ENCODE results near the gene GJD2. TPM values are rescaled to one million over a fixed set of nuclear protein-coding genes. Genes with fewer than 3 reads are reported as not detected.

The GJD2 gene
- total RNA-seq, 1 donor from 2014 or later: not detected

- no peaks in the 10 kb centered on the region for H3K9me3 Mint-ChIP-seq
- ATAC-seq (ENCODE audit: low read depth): no peak
- no peaks in the 10 kb centered on the region for H3K36me3 Mint-ChIP-seq (ENCODE audit: low read depth)
- DNase-seq: no peak
- ChIA-PET POLR2A (no interaction called here), CTCF (no interaction called here)
- TF ChIP-seq, protein P1, sequence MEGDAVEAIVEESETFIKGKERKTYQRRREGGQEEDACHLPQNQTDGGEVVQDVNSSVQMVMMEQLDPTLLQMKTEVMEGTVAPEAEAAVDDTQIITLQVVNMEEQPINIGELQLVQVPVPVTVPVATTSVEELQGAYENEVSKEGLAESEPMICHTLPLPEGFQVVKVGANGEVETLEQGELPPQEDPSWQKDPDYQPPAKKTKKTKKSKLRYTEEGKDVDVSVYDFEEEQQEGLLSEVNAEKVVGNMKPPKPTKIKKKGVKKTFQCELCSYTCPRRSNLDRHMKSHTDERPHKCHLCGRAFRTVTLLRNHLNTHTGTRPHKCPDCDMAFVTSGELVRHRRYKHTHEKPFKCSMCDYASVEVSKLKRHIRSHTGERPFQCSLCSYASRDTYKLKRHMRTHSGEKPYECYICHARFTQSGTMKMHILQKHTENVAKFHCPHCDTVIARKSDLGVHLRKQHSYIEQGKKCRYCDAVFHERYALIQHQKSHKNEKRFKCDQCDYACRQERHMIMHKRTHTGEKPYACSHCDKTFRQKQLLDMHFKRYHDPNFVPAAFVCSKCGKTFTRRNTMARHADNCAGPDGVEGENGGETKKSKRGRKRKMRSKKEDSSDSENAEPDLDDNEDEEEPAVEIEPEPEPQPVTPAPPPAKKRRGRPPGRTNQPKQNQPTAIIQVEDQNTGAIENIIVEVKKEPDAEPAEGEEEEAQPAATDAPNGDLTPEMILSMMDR (IDR thresholded peaks at IDR 0.05): no peak
- H3K4me3 Mint-ChIP-seq: no peak overlapping the region
- H3K4me1 Mint-ChIP-seq: no peaks in the 10 kb centered on the region
- peaks cover 40% of the 10 kb centered on the region for H3K27me3 Mint-ChIP-seq
- intact Hi-C loops (cut with micrococcal nuclease): no loop called here
- no peak overlapping the region for H3K27ac Mint-ChIP-seq
Measured at GRCh38 chr15:34793901-34794300, 39.1 kb upstream of the GJD2 start.

DNA sequence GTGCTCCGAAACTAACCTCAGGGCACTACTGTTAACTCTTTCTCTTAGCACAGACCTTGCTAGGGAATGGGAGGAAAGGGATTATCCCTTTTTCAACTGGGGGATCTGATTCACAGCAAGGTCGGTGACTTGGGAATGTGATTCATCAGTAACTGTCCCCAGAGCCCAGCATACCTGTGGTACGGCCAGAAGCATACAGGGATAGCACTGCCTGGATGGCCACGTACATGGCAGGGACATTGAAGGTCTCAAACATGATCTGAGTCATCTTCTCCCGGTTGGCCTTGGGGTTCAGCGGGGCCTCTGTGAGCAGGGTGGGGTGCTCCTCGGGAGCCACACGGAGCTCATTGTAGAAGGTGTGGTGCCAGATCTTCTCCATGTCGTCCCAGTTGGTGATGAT, 38.3 kb upstream of the GJD2 start:
- no peaks in the 10 kb centered on the region for H3K36me3 Mint-ChIP-seq (ENCODE audit: low read depth)

DNA sequence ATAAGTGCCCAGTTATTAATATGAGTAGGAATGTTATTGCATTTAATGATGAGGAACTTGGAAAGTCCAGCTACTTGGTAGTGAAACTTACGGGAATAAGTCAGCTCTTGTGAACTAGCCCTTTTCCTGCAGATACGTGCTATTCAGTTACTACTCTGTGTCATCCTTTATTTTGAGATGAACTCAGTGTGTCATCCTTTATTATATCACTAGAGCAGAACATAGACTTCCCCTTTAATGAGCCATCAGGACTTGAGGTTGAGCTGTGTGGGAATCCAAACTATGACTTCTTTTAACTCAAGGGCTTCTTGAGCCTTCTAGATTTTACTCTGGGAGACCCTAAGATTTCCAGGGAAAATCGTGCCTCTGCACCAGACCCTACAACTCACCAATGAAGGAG, 36.9 kb upstream of the GJD2 start:
- Mint-ChIP-seq H3K36me3 (ENCODE audit: low read depth) (no peaks in the 10 kb centered on the region), H3K9me3 (no peaks in the 10 kb centered on the region), H3K4me3 (no peak overlapping the region), H3K4me1 (no peaks in the 10 kb centered on the region), H3K27ac (no peak overlapping the region), H3K27me3 (peaks cover 37% of the 10 kb centered on the region)
- ChIA-PET CTCF (no interaction called here), POLR2A (no interaction called here)
- intact Hi-C loops (cut with micrococcal nuclease): no loop called here
- TF ChIP-seq, protein P1 (IDR thresholded peaks at IDR 0.05): no peak
- ATAC-seq (ENCODE audit: low read depth) (no peak), DNase-seq (no peak)

More for the DNA sequence above, 38.3 kb upstream of the GJD2 start:
- ATAC-seq (ENCODE audit: low read depth) (no peak), DNase-seq (no peak)
- Mint-ChIP-seq H3K27me3 (peaks cover 40% of the 10 kb centered on the region), H3K4me1 (no peaks in the 10 kb centered on the region), H3K4me3 (no peak overlapping the region), H3K9me3 (no peaks in the 10 kb centered on the region), H3K27ac (no peak overlapping the region)
- ChIA-PET CTCF (no interaction called here), POLR2A (no interaction called here)
- TF ChIP-seq, protein P1 (IDR thresholded peaks at IDR 0.05): no peak
- intact Hi-C loops (cut with micrococcal nuclease): no loop called here

GRCh38 chr15:34790121-34790520, 35.3 kb upstream of the GJD2 start:
- Mint-ChIP-seq H3K36me3 (ENCODE audit: low read depth) (no peaks in the 10 kb centered on the region), H3K4me3 (no peak overlapping the region), H3K9me3 (no peaks in the 10 kb centered on the region), H3K27me3 (peaks cover 32% of the 10 kb centered on the region), H3K27ac (no peak overlapping the region), H3K4me1 (no peaks in the 10 kb centered on the region)
- TF ChIP-seq, protein P1 (IDR thresholded peaks at IDR 0.05): no peak
- ATAC-seq (ENCODE audit: low read depth) (no peak), DNase-seq (no peak)
- intact Hi-C loops (cut with micrococcal nuclease): no loop called here
- ChIA-PET CTCF (no interaction called here), POLR2A (no interaction called here)

- Mint-ChIP-seq H3K4me1 (no peaks in the 10 kb centered on the region), H3K36me3 (ENCODE audit: low read depth) (no peaks in the 10 kb centered on the region), H3K27me3 (peaks cover 25% of the 10 kb centered on the region), H3K4me3 (no peak overlapping the region), H3K27ac (no peak overlapping the region), H3K9me3 (no peaks in the 10 kb centered on the region)
- intact Hi-C loops (cut with micrococcal nuclease): no loop called here
- no peak for DNase-seq
- no peak for ATAC-seq (ENCODE audit: low read depth)
- TF ChIP-seq, protein P1 (IDR thresholded peaks at IDR 0.05): no peak
- ChIA-PET CTCF (no interaction called here), POLR2A (no interaction called here)
Measured at GRCh38 chr15:34789326-34789725, 34.5 kb upstream of the GJD2 start.
